HepG2 (cell line): ENCODE data around the gene REM2. TPM values are rescaled to one million over a fixed set of nuclear protein-coding genes. Genes with fewer than 3 reads are reported as not detected.

Source experiments
- FOXK1 ChIP-seq: sonication (generic); formaldehyde crosslinking; IDR thresholded peaks from 2 replicates; pipeline ENCODE4 v1.4.0; 2020; ENCODE audit warnings: low read depth, missing genetic modification reagents, borderline replicate concordance
- HES4 ChIP-seq: sonication (generic); formaldehyde crosslinking; IDR thresholded peaks from 2 replicates; pipeline ENCODE4 v1.9.0; 2021; ENCODE audit warnings: mild to moderate bottlenecking, missing genetic modification reagents, borderline replicate concordance
- HOXA9 ChIP-seq: sonication (generic); formaldehyde crosslinking; IDR thresholded peaks from 2 replicates; pipeline ENCODE4 v1.8.1; 2022; ENCODE audit warnings: missing genetic modification reagents, mild to moderate bottlenecking, moderate library complexity, borderline replicate concordance
- KDM4B ChIP-seq: sonication (generic); formaldehyde crosslinking; IDR thresholded peaks from 2 replicates; pipeline ENCODE4 v1.4.0; 2020; ENCODE audit warnings: missing genetic modification reagents
- MAFK ChIP-seq, 2 experiments: IDR thresholded peaks in 1 of 2; conservative IDR thresholded peaks in 1 of 2; 2 replicates each; pipeline ENCODE4 v1.6.1; 2011; ENCODE audit warnings: improper control_type of control experiment in 2 of 2, low read length in 2 of 2
- MEF2D ChIP-seq: sonication (generic); formaldehyde crosslinking; IDR thresholded peaks from 2 replicates; pipeline ENCODE4 v1.5.1; 2020; ENCODE audit warnings: mild to moderate bottlenecking, missing genetic modification reagents
- NFKB2 ChIP-seq: sonication (generic); formaldehyde crosslinking; IDR thresholded peaks from 2 replicates; pipeline ENCODE4 v1.4.0; 2020; ENCODE audit warnings: missing genetic modification reagents, borderline replicate concordance
- NFYB ChIP-seq: sonication (generic); formaldehyde crosslinking; IDR thresholded peaks from 2 replicates; pipeline ENCODE4 v1.4.0; 2020; ENCODE audit warnings: missing genetic modification reagents
- RXRA ChIP-seq: sonication (generic); formaldehyde crosslinking; IDR thresholded peaks from 2 replicates; pipeline ENCODE4 v1.5.1; 2020; ENCODE audit warnings: missing genetic modification reagents
- SALL1 ChIP-seq: sonication (generic); formaldehyde crosslinking; IDR thresholded peaks from 2 replicates; pipeline ENCODE4 v1.8.0; 2022; ENCODE audit warnings: mild to moderate bottlenecking, missing genetic modification reagents
- SKI ChIP-seq: fragments of 450-650 bp; IDR thresholded peaks from one replicate; pipeline ENCODE4 v1.6.1; 2018; ENCODE audit warnings: mild to moderate bottlenecking; ENCODE audit not compliant: partially characterized antibody
- SNAPC2 ChIP-seq: sonication (generic); formaldehyde crosslinking; IDR thresholded peaks from 2 replicates; pipeline ENCODE4 v1.8.1; 2022; ENCODE audit warnings: mild to moderate bottlenecking, missing genetic modification reagents
- SNRNP70 ChIP-seq: fragments of 200-400 bp; formaldehyde crosslinking; IDR thresholded peaks from 2 replicates; pipeline ENCODE4 v1.6.1; 2017; ENCODE audit warnings: mild to moderate bottlenecking, low read depth, low read length, moderate library complexity
- ZNF160 ChIP-seq: sonication (generic); formaldehyde crosslinking; IDR thresholded peaks from 2 replicates; pipeline ENCODE4 v1.8.0; 2022; ENCODE audit warnings: mild to moderate bottlenecking, inconsistent platforms, missing genetic modification reagents
- ZNF225 ChIP-seq: sonication (generic); formaldehyde crosslinking; IDR thresholded peaks from 2 replicates; pipeline ENCODE4 v1.4.0; 2020; ENCODE audit warnings: mild to moderate bottlenecking, missing genetic modification reagents
- ZNF253 ChIP-seq: sonication (generic); formaldehyde crosslinking; IDR thresholded peaks from 2 replicates; pipeline ENCODE4 v1.8.0; 2022; ENCODE audit warnings: mild to moderate bottlenecking, missing genetic modification reagents, borderline replicate concordance
- ZNF547 ChIP-seq: sonication (generic); formaldehyde crosslinking; IDR thresholded peaks from 2 replicates; pipeline ENCODE4 v1.5.1; 2020; ENCODE audit warnings: mild to moderate bottlenecking, missing genetic modification reagents
- ZNF629 ChIP-seq: sonication (generic); formaldehyde crosslinking; conservative IDR thresholded peaks from 2 replicates; pipeline ENCODE4 v1.5.0; 2020; ENCODE audit warnings: missing genetic modification reagents
- ZNF766 ChIP-seq: sonication (generic); formaldehyde crosslinking; IDR thresholded peaks from 2 replicates; pipeline ENCODE4 v1.5.0; 2020; ENCODE audit warnings: missing genetic modification reagents, borderline replicate concordance
- ZSCAN31 ChIP-seq: sonication (generic); formaldehyde crosslinking; IDR thresholded peaks from 2 replicates; pipeline ENCODE4 v1.5.0; 2020; ENCODE audit warnings: low read depth, mild to moderate bottlenecking, missing genetic modification reagents
- polyA plus RNA-seq, 8 experiments: library from polyadenylated mRNA; depleted of rRNA in 3 of 8; stranded (reverse) in 7 of 8; unstranded in 1 of 8; fragments of >200 nt; fragmentation: Illumina TruSeq in 4 of 8; extraction: Trizol in 4 of 8; gene quantifications; 2 replicates each; pipeline versions ENCODE4 v1.2.1 to v1.2.3, GENCODE V29; 2011 to 2016; ENCODE audit warnings: low read depth in 4 of 8, missing spikeins in 1 of 8, mixed read lengths in 1 of 8; ENCODE audit not compliant: insufficient read depth in 1 of 8
- total RNA-seq, 5 experiments: library from RNA; depleted of rRNA; stranded (reverse); fragments of >200 nt; fragmentation: Illumina TruSeq; extraction: Trizol; gene quantifications; 2 replicates each; pipeline ENCODE4 v1.2.3, GENCODE V29; 2016; ENCODE audit warnings: low read depth in 1 of 5
- TF ChIP-seq, protein P1 (sequence below): sonication (generic); formaldehyde crosslinking; IDR thresholded peaks from 2 replicates; pipeline ENCODE4 v1.5.1; 2020; ENCODE audit warnings: mild to moderate bottlenecking, missing genetic modification reagents, moderate library complexity
- TF ChIP-seq, protein P2 (sequence below): sonication (generic); formaldehyde crosslinking; IDR thresholded peaks from 2 replicates; pipeline ENCODE4 v1.4.0; 2020; ENCODE audit warnings: mild to moderate bottlenecking, missing genetic modification reagents
- TF ChIP-seq, protein P3 (sequence below): IDR thresholded peaks from 2 replicates; pipeline ENCODE4 v1.6.1; 2016; ENCODE audit warnings: low read depth, borderline replicate concordance
- TF ChIP-seq, protein P4 (sequence below): sonication (generic); formaldehyde crosslinking; IDR thresholded peaks from 2 replicates; pipeline ENCODE4 v1.5.0; 2020; ENCODE audit warnings: missing genetic modification reagents
- TF ChIP-seq, protein P5 (sequence below): IDR thresholded peaks from 2 replicates; pipeline ENCODE4 v1.6.1; 2016; ENCODE audit warnings: mild to moderate bottlenecking

Gene REM2
- total and polyA plus RNA-seq, 2 of the 13 experiments (the other 11 are each of a cell fraction or from before 2014, with no cell fraction given): 0.20 TPM; not detected in 1

DNA sequence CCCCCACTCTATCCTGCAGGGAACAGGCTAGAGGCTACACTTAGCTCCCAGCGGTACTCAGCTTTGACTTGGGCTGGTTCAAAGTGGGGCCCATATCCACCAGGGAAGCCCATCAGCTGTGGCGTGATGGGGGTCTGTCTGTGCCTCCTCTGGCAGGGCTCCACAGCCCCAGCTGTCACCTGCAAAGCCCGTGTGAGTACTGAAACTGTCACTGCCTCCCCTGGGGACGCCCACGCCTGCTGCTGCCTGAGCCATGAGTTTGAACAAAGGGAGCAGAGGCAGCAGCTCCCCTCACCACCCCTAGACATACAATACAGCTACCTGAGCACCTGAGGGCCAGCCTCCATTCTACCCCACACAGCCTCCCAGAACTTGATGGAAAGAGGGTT, 5.0 kb downstream of the REM2 start (continued):
- TF ChIP-seq, protein P1, sequence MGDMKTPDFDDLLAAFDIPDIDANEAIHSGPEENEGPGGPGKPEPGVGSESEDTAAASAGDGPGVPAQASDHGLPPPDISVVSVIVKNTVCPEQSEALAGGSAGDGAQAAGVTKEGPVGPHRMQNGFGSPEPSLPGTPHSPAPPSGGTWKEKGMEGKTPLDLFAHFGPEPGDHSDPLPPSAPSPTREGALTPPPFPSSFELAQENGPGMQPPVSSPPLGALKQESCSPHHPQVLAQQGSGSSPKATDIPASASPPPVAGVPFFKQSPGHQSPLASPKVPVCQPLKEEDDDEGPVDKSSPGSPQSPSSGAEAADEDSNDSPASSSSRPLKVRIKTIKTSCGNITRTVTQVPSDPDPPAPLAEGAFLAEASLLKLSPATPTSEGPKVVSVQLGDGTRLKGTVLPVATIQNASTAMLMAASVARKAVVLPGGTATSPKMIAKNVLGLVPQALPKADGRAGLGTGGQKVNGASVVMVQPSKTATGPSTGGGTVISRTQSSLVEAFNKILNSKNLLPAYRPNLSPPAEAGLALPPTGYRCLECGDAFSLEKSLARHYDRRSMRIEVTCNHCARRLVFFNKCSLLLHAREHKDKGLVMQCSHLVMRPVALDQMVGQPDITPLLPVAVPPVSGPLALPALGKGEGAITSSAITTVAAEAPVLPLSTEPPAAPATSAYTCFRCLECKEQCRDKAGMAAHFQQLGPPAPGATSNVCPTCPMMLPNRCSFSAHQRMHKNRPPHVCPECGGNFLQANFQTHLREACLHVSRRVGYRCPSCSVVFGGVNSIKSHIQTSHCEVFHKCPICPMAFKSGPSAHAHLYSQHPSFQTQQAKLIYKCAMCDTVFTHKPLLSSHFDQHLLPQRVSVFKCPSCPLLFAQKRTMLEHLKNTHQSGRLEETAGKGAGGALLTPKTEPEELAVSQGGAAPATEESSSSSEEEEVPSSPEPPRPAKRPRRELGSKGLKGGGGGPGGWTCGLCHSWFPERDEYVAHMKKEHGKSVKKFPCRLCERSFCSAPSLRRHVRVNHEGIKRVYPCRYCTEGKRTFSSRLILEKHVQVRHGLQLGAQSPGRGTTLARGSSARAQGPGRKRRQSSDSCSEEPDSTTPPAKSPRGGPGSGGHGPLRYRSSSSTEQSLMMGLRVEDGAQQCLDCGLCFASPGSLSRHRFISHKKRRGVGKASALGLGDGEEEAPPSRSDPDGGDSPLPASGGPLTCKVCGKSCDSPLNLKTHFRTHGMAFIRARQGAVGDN (CRISPR knock-in tag): 0 out of 2 replicates have a peak, but pooled peaks have one; percentile 32
- TF ChIP-seq, protein P2, sequence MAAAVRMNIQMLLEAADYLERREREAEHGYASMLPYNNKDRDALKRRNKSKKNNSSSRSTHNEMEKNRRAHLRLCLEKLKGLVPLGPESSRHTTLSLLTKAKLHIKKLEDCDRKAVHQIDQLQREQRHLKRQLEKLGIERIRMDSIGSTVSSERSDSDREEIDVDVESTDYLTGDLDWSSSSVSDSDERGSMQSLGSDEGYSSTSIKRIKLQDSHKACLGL (CRISPR knock-in tag): no peak
- TF ChIP-seq ZSCAN31 (CRISPR knock-in tag): no peak
- no peak for TF ChIP-seq MEF2D (CRISPR knock-in tag)
- TF ChIP-seq ZNF766 (CRISPR knock-in tag): no peak
- TF ChIP-seq, protein P3, sequence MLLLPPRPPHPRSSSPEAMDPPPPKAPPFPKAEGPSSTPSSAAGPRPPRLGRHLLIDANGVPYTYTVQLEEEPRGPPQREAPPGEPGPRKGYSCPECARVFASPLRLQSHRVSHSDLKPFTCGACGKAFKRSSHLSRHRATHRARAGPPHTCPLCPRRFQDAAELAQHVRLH (CRISPR knock-in tag): no peak
- TF ChIP-seq ZNF160 (CRISPR knock-in tag): no peak
- TF ChIP-seq ZNF629: no peak
- TF ChIP-seq, protein P4, sequence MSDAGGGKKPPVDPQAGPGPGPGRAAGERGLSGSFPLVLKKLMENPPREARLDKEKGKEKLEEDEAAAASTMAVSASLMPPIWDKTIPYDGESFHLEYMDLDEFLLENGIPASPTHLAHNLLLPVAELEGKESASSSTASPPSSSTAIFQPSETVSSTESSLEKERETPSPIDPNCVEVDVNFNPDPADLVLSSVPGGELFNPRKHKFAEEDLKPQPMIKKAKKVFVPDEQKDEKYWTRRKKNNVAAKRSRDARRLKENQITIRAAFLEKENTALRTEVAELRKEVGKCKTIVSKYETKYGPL (CRISPR knock-in tag): no peak
- peak; percentile 36; the same call in 1 of the 2 replicates for TF ChIP-seq NFKB2 (CRISPR knock-in tag)
- TF ChIP-seq NFYB (CRISPR knock-in tag): 0 out of 2 replicates have a peak, but pooled peaks have one; percentile 9
- TF ChIP-seq ZNF253 (CRISPR knock-in tag): 0 out of 2 replicates have a peak, but pooled peaks have one; percentile 49
- peak; percentile 58; the same call in 1 of the 2 replicates for TF ChIP-seq ZNF547
- TF ChIP-seq, protein P5, sequence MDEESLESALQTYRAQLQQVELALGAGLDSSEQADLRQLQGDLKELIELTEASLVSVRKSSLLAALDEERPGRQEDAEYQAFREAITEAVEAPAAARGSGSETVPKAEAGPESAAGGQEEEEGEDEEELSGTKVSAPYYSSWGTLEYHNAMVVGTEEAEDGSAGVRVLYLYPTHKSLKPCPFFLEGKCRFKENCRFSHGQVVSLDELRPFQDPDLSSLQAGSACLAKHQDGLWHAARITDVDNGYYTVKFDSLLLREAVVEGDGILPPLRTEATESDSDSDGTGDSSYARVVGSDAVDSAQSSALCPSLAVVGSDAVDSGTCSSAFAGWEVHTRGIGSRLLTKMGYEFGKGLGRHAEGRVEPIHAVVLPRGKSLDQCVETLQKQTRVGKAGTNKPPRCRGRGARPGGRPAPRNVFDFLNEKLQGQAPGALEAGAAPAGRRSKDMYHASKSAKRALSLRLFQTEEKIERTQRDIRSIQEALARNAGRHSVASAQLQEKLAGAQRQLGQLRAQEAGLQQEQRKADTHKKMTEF (CRISPR knock-in tag): 0 out of 2 replicates have a peak, but pooled peaks have one; percentile 8
- peak; percentile 44; the same call in 1 of the 2 replicates for TF ChIP-seq ZNF225
- no peak for TF ChIP-seq SNAPC2
- no peak for TF ChIP-seq MAFK (conservative IDR thresholded peaks at IDR 0.05 in 1 of 2, IDR thresholded peaks at IDR 0.05 in 1 of 2; ENCODE audit: low read length in 2 of 2)
- TF ChIP-seq SNRNP70: no peak
- TF ChIP-seq HOXA9 (CRISPR knock-in tag): no peak
- no peak for TF ChIP-seq RXRA
- TF ChIP-seq KDM4B (CRISPR knock-in tag): no peak
- TF ChIP-seq SALL1 (CRISPR knock-in tag): no peak
- 0 out of 2 replicates have a peak, but pooled peaks have one; percentile 27 for TF ChIP-seq HES4 (CRISPR knock-in tag)
- no peak for TF ChIP-seq SKI
- TF ChIP-seq FOXK1 (CRISPR knock-in tag): no peak
